HG03565 (cell line): Measurements from ENCODE around the gene UBXN6.
A peak's percentile ranks its signal among the peaks of the same experiment; 100 is the strongest.

Experiments used
- ATAC-seq: cut with Tn5 transposase; IDR thresholded peaks from one replicate; pipeline ENCODE4 v1.9.1; 2021; ENCODE audit warnings: mild to moderate bottlenecking, moderate library complexity; ENCODE audit not compliant: unreplicated experiment

The UBXN6 gene

GRCh38 chr19:4493929-4494690 is 36.5 kb upstream of the UBXN6 start:
- no peak for ATAC-seq

DNA sequence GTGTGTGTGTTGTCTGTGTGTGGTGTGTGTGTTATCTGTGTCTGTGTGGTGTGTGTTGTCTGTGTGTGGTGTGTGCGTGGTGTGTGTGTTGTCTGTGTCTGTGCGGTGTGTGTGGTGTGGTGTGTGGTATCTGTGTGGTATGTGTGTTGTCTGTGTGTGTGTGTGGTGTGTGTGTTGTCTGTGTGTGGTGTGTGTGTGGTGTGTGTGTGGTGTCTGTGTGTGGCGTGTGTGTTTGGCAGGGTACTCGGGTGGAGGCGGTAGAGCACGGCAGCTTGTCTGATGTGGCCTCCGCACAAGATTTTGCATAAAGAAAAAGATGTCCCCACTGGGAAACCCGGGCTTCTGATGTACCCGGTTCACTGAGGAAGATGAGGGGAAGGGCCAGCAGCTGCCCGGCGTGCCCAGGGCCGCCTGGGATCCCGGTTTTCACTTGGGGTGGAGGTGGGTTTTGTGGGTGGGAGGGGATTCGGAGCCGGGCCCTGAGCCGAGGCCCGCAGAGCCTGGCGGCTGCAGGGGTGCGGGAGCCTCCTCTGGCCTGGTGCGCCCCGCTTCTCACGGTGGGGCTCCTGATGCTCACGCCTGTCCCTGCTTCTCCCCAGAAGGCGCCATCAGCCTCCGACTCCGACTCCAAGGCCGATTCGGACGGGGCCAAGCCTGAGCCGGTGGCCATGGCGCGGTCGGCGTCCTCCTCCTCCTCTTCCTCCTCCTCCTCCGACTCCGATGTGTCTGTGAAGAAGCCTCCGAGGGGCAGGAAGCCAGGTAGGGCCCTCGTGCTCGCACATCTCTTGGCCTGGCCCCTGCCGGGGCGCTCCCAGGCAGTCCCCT is 35.7 kb upstream of the UBXN6 start:
- no peak for ATAC-seq

DNA sequence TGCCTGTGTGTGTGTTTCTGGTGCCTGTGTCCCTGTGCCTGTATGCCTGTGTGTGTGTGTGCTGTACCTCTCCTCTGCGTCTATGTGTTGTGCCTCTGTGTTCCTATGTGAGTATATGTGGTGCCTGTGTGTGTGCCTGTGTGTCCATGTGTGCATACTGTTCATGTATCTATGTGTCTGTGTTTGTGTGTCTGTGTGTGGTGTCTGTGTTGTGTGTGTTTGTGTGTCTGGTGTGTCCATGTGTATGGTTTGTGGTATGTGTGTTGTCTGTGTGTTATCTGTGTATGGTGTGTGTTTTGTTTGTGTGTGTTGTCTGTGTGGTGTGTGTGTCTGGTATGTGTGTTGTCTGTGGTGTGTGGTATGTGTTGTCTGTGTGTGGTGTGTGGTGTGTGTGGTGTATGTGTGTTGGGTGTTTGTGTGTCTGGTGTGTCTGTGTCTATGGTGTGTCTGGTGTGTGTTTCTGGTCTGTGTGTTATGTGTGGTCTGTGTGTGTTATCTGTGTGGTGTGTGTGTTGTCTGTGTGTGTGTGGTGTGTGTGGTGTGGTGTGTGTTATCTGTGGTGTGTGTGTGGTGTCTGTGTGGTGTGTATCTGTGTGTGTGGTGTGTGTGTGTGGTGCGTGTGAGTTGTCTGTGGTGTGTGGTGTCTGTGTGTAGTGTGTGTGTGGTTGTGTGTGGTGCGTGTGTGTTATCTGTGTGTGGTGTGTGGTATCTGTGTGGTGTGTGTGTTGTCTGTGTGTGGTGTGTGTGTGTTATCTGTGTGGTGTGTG is 34.9 kb upstream of the UBXN6 start:
- ATAC-seq: no peak

GRCh38 chr19:4491446-4491845 is 33.9 kb upstream of the UBXN6 start:
- ATAC-seq: no peak

DNA sequence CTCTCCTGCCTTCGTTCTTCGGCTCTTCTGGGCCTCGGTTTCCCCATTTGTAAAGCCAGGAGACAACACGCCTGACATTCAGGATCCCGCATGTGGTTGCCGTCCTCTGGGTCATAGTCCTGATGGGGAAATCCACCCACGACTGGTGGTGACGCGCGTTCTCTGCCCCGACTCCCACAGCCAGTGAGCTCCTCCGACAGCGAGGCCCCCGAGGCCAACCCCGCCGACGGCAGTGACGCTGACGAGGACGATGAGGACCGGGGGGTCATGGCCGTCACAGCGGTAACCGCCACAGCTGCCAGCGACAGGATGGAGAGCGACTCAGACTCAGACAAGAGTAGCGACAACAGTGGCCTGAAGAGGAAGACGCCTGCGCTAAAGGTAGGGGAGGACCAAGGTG is 30.9 kb upstream of the UBXN6 start:
- no peak for ATAC-seq

GRCh38 chr19:4487572-4487971 is 30.0 kb upstream of the UBXN6 start:
- no peak for ATAC-seq

- no peak for ATAC-seq
Measured at GRCh38 chr19:4483385-4483784, 25.8 kb upstream of the UBXN6 start.

- ATAC-seq: no peak
Measured at GRCh38 chr19:4482721-4483364, 25.2 kb upstream of the UBXN6 start.

- ATAC-seq: no peak
Measured at GRCh38 chr19:4477034-4477801, 19.6 kb upstream of the UBXN6 start.

- ATAC-seq: no peak
Measured at GRCh38 chr19:4474514-4475022, 17.0 kb upstream of the UBXN6 start.

DNA sequence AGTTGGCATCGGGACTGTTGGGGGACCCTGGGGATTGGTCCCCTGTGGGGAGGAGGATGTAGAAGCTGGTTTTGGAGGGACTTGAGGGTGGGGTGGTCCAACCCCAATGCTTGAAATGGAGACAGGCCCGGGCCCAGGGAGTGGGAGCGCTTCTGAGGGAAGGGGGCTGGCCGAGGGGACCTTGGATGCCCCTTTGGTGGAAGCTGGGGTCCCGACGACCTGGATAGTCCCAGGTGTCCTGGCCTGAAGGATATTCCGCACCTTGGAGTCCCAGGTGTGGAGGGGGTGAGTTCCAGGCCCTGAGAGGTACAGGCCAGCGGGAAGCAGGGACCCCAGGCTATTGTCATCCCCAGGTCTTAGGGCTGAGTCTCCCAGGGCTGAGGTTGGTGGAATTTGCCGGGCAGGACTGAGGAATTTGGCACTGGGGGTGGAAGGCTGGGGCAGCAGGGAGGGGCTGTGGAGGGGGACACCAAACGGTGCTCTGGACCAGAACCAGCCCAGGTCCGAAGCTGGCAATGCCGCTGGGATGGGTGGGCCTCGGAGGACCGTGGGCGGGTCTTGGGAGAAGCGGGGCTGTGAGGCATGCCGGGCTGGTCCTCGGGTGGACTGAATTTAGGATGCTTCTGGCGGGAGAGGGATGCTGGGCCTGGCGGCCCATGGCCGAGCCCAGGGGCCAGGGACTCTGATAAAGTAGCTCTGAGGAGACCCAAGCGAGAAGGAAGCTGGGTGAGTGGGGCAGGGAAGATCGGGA is 16.3 kb upstream of the UBXN6 start:
- ATAC-seq: no peak

GRCh38 chr19:4473011-4473762 is 15.6 kb upstream of the UBXN6 start:
- ATAC-seq: no peak

DNA sequence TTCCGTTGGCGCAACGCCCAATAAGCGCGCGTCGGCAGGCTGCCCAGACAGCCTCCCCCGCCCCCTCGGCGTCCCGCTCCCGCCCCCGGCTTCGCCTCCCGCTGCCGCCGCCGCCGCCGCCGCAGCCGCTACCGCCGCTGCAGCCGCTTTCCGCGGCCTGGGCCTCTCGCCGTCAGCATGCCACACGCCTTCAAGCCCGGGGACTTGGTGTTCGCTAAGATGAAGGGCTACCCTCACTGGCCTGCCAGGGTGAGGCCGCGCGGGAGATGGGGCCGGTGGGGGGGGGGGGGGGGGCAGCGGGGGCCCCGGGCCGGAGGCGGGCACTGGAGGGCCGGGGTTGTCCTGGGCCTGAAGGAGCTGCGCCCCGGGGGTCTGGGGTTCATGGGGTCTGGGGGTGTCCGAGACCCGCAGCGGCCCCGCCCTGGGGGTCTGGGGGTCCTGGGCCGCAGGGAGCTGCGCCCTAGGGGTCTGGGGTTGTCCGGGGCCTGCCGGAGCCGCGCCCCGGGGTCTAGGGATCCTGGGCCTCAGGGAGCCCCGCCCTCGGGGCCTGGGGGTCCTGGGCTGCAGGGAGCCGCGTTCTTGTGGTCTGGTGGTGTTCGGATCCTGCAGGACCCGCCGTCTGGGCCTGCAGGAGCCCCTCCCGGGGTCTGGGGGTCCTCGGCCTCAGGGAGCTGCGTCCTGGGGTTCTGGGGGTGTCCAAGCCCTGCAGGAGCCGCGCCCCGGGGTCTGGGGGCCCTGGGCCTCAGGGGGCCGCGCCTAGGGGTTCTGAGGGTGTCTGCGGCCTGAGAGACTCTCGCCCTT is 14.8 kb upstream of the UBXN6 start, which contains the start of gene HDGFL2:
HDGFL2 (plus strand) TSS at position 124 of the 801 bp plus-strand sequence; CDS start at position 178, 54 bp downstream.
- ATAC-seq: no peak

GRCh38 chr19:4471403-4472173 is 14.0 kb upstream of the UBXN6 start:
- ATAC-seq: peak; percentile 81

GRCh38 chr19:4467835-4468234 is 10.2 kb upstream of the UBXN6 start:
- ATAC-seq: no peak

GRCh38 chr19:4464815-4465581 is 7.4 kb upstream of the UBXN6 start:
- ATAC-seq: no peak
